NOMO-1 (cell line): ENCODE results near the gene OR7G2.
"Not testable (repeated sequence)": the region's sequence is repeated elsewhere in the genome, so short reads cannot be mapped to it uniquely, and the experiment has no call there.

Source experiments
- DNase-seq, 2 experiments: peaks; one replicate each; lab custom pipeline; 2025; ENCODE audit not compliant: unreplicated experiment in 2 of 2; lab: John Stamatoyannopoulos, UW

Gene OR7G2

DNA sequence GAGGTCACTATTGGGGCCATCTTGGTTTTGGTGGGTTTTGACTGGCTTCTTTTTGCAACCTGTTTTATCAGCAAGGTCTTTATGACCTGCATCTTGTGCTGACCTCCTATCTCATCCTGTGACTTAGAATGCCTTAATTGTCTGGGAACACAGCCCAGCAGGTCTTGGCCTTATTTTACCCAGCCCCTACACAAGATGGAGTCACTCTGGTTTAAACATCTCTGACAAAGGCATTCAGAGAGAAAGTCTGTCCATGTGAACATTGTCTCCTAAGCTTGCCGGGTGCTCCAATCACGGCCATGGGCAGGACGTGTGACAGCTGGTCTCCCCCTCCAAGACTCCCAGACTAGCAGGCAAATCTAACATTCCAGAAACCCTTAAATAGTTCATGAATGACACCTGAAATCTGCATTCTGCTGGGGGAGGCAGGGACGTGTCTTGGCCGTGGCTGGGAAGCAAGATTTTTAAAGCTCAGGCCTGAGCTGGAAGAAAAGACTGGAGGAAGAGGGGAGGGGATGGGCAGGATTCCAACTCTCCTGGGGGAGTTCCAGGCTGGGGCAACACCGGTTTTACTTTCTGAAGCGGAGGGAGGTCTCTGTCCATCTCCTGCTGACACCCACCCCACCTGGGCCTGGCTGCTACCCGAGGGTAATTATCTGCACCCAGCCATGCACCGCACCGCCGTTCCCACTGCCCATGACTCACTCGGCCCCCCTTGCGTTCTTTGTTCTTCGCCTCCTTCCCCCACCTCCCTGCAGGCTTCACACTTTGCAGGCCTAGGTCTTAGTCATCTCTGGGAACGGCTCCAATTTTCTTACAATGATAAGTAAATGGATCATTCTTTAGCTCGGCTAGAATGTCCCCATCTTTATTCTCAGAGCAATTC lies 32.0 kb downstream of the OR7G2 start:
- no peak for DNase-seq

- no peak for DNase-seq
These were observed 33.5 kb downstream of the OR7G2 start for GRCh38 chr19:9073806-9074205.

- not testable (repeated sequence) for DNase-seq
These were observed 35.6 kb downstream of the OR7G2 start for GRCh38 chr19:9071720-9072119.

- DNase-seq = no peak
These were observed 37.2 kb downstream of the OR7G2 start for GRCh38 chr19:9070066-9070465.

DNA sequence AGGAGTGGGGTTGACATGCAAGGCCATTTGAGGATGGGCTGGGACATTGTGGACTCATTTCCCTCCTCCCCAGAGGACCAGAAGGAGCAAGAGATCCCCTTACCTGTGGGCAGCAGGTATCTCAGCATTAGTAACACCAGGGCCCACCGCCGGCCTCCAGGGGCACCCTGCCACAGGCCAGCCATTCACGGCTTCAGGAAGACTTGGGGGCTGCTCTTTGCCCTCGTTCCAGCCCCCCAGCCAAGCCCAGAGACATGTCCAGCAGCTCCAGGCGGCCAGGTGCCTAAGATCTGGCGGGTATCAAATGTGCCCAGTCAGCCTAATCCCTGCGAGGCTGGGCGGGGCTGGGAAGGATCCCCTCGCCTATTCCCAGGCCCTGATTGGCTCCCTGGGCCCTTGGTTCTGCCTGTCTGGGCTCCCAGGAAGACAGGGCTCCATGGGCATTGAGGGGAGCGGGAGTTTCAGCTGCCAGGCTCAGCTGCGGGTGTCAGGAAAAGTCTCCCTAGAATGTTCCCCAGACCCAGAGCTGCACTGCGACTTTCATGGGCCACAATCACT lies 41.7 kb downstream of the OR7G2 start:
- no peak for DNase-seq

DNA sequence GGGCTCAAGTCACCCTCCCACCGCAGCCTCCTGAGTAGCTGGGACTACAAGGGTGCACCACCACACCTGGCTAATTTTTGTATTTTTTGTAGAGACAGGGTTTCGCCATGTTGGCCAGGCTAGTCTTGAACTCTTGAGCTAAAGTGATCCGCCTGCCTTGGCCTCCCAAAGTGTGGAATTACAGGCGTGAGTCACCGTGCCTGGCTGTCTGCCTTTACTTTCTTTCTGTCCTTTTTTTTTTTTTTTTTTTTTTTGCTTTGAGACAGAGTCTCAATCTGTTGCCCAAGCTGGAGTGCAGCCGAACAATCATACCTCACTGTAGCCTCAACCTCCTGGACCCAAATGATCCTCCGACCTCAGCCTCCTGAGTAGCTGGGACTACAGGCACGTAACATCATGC lies 45.4 kb downstream of the OR7G2 start:
- no peak for DNase-seq

GRCh38 chr19:9060564-9061340 lies 46.5 kb downstream of the OR7G2 start:
- DNase-seq = no peak

GRCh38 chr19:9058905-9059667 lies 48.2 kb downstream of the OR7G2 start:
- no peak for DNase-seq

DNA sequence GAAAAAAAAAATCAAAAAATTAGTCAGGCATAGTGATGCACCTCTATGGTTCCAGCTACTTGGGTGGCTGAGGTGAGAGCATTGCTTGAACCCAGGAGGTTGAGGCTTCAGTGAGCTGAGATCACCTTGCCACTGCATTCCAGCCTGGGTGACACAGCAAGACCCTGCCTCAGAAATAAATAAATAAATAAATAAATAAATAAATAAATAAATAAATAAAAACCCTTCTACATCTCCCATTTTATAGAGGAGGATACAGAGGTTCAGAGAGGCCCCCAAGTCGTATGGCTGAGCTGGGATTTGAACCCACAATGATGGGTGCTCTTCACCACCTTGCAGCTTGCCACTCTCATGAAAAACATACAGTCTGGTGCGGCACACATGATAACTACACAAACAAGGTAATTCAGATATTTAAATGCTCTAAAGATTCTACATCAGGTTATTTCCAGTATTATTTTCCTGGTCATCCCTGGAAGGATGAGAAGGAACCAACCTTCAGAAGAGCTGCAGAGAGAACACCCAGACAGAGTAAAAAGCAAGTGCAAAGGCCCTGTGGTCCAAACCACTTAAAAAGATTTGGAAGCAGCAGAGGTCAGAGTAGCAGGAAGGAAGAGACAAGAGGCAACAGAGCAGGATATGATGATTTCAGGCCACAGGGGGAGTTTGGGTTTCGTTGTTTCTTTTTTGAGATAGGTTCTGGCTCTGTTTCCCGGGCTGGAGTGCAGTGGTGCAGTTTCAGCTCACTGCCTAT lies 49.6 kb downstream of the OR7G2 start:
- DNase-seq = no peak

DNA sequence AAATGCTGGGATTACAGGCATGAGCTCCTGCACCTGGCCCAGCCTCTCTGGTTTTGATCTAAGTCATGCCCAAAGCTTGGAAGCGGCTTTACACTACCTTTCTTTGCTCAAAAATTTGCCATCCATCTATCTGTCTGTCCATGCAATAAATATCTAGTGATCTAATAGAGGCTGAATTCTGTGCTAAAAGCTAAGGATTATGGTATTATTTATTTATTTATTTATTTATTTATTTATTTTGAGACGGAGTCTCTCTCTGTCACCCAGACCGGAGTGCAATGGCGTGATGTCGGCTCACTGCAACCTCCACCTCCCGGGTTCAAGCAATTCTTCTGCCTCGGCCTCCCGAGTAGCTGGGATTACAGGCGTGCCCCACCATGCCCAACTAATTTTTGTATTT lies 51.1 kb downstream of the OR7G2 start:
- DNase-seq = not testable (repeated sequence)

GRCh38 chr19:9054765-9055164 lies 52.5 kb downstream of the OR7G2 start:
- no peak for DNase-seq

- DNase-seq = no peak
These were observed 53.1 kb downstream of the OR7G2 start for GRCh38 chr19:9054207-9054606.

DNA sequence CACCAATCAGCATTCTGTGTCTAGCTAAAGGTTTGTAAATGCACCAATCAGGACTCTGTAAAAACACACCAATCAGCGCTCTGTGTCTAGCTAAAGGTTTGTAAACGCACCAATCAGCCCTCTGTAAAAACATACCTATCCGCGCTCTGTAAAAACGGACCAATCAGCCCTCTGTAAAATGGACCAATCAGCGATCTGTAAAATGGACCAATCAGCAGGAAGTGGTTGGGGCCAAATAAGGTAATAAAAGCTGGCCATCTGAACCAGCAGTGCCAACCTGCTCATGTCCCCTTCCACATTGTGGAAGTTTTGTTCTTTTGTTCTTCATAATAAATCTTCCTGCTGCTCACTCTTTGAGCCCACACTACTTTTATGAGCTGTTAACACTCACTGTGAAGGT lies 53.6 kb downstream of the OR7G2 start:
- not testable (repeated sequence) for DNase-seq

- no peak for DNase-seq
These were observed 54.4 kb downstream of the OR7G2 start for GRCh38 chr19:9052894-9053293.
